ENCODE results near the gene GALNT7.

Gene GALNT7

DNA sequence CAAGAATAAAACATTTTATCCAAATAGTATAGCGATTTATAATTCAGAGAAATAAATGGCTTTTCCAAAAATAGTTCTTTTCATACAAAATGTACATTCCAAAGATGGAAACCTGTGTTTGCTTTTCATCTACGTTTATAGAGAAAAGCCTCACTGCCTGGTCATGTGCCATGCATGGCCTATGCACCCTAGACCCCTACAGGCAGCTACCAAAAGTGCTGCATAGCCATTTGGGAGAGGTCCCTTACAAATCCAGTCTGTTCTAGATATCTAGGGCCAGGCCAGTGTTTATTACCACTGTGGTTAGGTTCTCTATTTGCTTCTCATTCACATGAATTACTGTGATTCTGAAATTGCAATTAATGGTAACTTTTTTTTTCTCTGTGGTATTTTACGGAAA, 148.4 kb downstream of the GALNT7 start:
- Histone ChIP-seq H3K27me3 (ENCODE audit: control insufficient read depth in 3 of 3, insufficient read depth in 3 of 3, low read depth in 1 of 3, low read length in 3 of 3) (no peaks in the 10 kb centered on the region), H2AFZ (ENCODE audit: low read length) (no peak overlapping the region), H3K27ac (replicated peaks; ENCODE audit: low read length) (no peak overlapping the region), H2BK15ac (ENCODE audit: low read length) (no peak overlapping the region), H3K14ac (ENCODE audit: low read length) (no peak overlapping the region), H4K8ac (ENCODE audit: low read depth, low read length) (no peak overlapping the region), H3K4me2 (ENCODE audit: insufficient read depth, low read length, poor library complexity, severe bottlenecking) (no peak overlapping the region), H3K36me3 (replicated peaks in 1 of 2; ENCODE audit: control insufficient read depth in 2 of 2, insufficient read depth in 2 of 2, low read length in 2 of 2) (peaks cover 7 to 86% of the 10 kb centered on the region in 2 donors), H3K4ac (ENCODE audit: low read length) (no peak overlapping the region), H4K91ac (ENCODE audit: low read depth, low read length, poor library complexity) (no peak overlapping the region), H2BK120ac (ENCODE audit: low read depth, low read length) (no peak overlapping the region), H3K23ac (ENCODE audit: low read depth, low read length, poor library complexity) (no peak overlapping the region), H2AK5ac (ENCODE audit: low read depth, low read length) (no peak overlapping the region), H3K9me3 (replicated peaks in 1 of 2; ENCODE audit: control insufficient read depth in 2 of 2, insufficient read depth in 1 of 2, low read depth in 1 of 2, low read length in 2 of 2) (no peaks in the 10 kb centered on the region), H3K18ac (ENCODE audit: low read length) (no peak overlapping the region), H3K9ac (ENCODE audit: low read depth, low read length, poor library complexity) (no peak overlapping the region), H2BK5ac (ENCODE audit: low read length) (no peak overlapping the region), H3K79me1 (ENCODE audit: low read depth, low read length) (no peaks in the 10 kb centered on the region), H3K4me1 (ENCODE audit: control insufficient read depth in 2 of 2, insufficient read depth in 1 of 2, low read depth in 1 of 2, low read length in 2 of 2) (peaks cover 0 to 5% of the 10 kb centered on the region in 2 donors), H2BK12ac (ENCODE audit: low read length) (no peak overlapping the region), H3K4me3 (ENCODE audit: low read length in 2 of 2) (no peak overlapping the region)
- no CpG with 5 or more reads among the region's 3 CpGs for WGBS, 2 donors (ENCODE audit: extremely low coverage in 2 of 2, insufficient read length in 2 of 2, insufficient replicate concordance in 1 of 2)
- DNase-seq (ENCODE audit: low spot score): no peak

DNA sequence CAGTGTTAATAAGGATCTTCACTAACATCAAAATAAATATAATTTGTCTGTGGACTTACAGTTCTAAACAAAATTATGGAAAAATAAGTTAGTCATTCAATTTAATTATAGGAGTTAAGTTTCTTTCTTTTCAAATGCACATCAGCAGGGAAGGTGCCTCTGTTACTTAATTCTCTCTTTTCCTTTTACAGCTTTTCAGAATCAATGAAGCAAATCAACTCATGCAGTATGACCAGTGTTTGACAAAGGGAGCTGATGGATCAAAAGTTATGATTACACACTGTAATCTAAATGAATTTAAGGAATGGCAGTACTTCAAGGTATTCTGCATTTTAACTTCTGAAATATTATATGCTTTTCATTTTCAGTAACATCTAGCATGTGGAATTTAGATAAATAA, 149.6 kb downstream of the GALNT7 start:
- H3K4ac ChIP-seq (ENCODE audit: low read length): no peak overlapping the region
- H3K27ac ChIP-seq (replicated peaks; ENCODE audit: low read length): no peak overlapping the region
- H4K8ac ChIP-seq (ENCODE audit: low read depth, low read length): no peak overlapping the region
- no peak overlapping the region for H2BK5ac ChIP-seq (ENCODE audit: low read length)
- no peak overlapping the region for H3K18ac ChIP-seq (ENCODE audit: low read length)
- H3K36me3 ChIP-seq (replicated peaks in 1 of 2; ENCODE audit: control insufficient read depth in 2 of 2, insufficient read depth in 2 of 2, low read length in 2 of 2): peaks cover 7 to 93% of the 10 kb centered on the region in 2 donors
- no peak overlapping the region for H3K14ac ChIP-seq (ENCODE audit: low read length)
- H2AK5ac ChIP-seq (ENCODE audit: low read depth, low read length): no peak overlapping the region
- no peaks in the 10 kb centered on the region for H3K27me3 ChIP-seq (ENCODE audit: control insufficient read depth in 3 of 3, insufficient read depth in 3 of 3, low read depth in 1 of 3, low read length in 3 of 3)
- no peak for DNase-seq (ENCODE audit: low spot score)
- H3K79me1 ChIP-seq (ENCODE audit: low read depth, low read length): no peaks in the 10 kb centered on the region
- H3K23ac ChIP-seq (ENCODE audit: low read depth, low read length, poor library complexity): no peak overlapping the region
- no peak overlapping the region for H2BK15ac ChIP-seq (ENCODE audit: low read length)
- no peak overlapping the region for H2AFZ ChIP-seq (ENCODE audit: low read length)
- H3K4me1 ChIP-seq (ENCODE audit: control insufficient read depth in 2 of 2, insufficient read depth in 1 of 2, low read depth in 1 of 2, low read length in 2 of 2): peaks cover 0 to 5% of the 10 kb centered on the region in 2 donors
- no peak overlapping the region for H2BK12ac ChIP-seq (ENCODE audit: low read length)
- H3K9me3 ChIP-seq (replicated peaks in 1 of 2; ENCODE audit: control insufficient read depth in 2 of 2, insufficient read depth in 1 of 2, low read depth in 1 of 2, low read length in 2 of 2): no peaks in the 10 kb centered on the region
- no peak overlapping the region for H2BK120ac ChIP-seq (ENCODE audit: low read depth, low read length)
- H3K9ac ChIP-seq (ENCODE audit: low read depth, low read length, poor library complexity): no peak overlapping the region
- no peak overlapping the region for H3K4me3 ChIP-seq (ENCODE audit: low read length in 2 of 2)
- H4K91ac ChIP-seq (ENCODE audit: low read depth, low read length, poor library complexity): no peak overlapping the region
- no peak overlapping the region for H3K4me2 ChIP-seq (ENCODE audit: insufficient read depth, low read length, poor library complexity, severe bottlenecking)

DNA sequence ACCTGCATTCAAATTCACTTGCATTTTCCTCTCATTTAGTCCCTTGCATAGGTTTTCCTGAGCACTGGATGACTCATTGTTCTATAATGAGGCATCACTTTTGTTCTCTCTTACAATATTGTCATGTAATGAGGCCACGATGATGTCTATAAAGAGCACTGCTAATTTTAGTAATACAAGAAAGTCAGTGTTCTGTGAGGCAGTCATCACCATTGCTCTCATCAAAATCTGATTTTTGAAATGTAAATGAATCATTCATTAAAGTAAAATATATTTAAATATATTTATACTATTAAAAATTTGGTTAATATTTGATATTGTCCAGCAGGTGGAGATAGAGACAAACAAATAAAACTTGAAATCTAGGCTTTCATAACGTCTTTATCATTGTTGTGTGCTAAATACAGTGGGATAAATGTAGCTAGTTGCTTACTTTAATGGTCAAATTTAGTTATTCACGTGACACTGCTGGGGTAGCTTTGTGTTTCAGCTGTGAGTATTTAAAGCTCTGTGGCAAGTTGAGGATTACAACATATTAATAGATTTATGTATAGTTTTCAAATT, 150.1 kb downstream of the GALNT7 start:
- Histone ChIP-seq H3K79me1 (ENCODE audit: low read depth, low read length) (no peaks in the 10 kb centered on the region), H3K4me2 (ENCODE audit: insufficient read depth, low read length, poor library complexity, severe bottlenecking) (no peak overlapping the region), H3K14ac (ENCODE audit: low read length) (no peak overlapping the region), H3K36me3 (replicated peaks in 1 of 2; ENCODE audit: control insufficient read depth in 2 of 2, insufficient read depth in 2 of 2, low read length in 2 of 2) (peaks cover 7 to 94% of the 10 kb centered on the region in 2 donors), H4K8ac (ENCODE audit: low read depth, low read length) (no peak overlapping the region), H3K27ac (replicated peaks; ENCODE audit: low read length) (no peak overlapping the region), H2BK12ac (ENCODE audit: low read length) (no peak overlapping the region), H3K4me3 (ENCODE audit: low read length in 2 of 2) (no peak overlapping the region), H4K91ac (ENCODE audit: low read depth, low read length, poor library complexity) (no peak overlapping the region), H3K4me1 (ENCODE audit: control insufficient read depth in 2 of 2, insufficient read depth in 1 of 2, low read depth in 1 of 2, low read length in 2 of 2) (peaks cover 0 to 5% of the 10 kb centered on the region in 2 donors), H3K9me3 (replicated peaks in 1 of 2; ENCODE audit: control insufficient read depth in 2 of 2, insufficient read depth in 1 of 2, low read depth in 1 of 2, low read length in 2 of 2) (no peaks in the 10 kb centered on the region), H3K4ac (ENCODE audit: low read length) (no peak overlapping the region), H2AFZ (ENCODE audit: low read length) (no peak overlapping the region), H2AK5ac (ENCODE audit: low read depth, low read length) (no peak overlapping the region), H3K23ac (ENCODE audit: low read depth, low read length, poor library complexity) (no peak overlapping the region), H2BK120ac (ENCODE audit: low read depth, low read length) (no peak overlapping the region), H3K9ac (ENCODE audit: low read depth, low read length, poor library complexity) (no peak overlapping the region), H2BK5ac (ENCODE audit: low read length) (no peak overlapping the region), H3K18ac (ENCODE audit: low read length) (no peak overlapping the region), H2BK15ac (ENCODE audit: low read length) (no peak overlapping the region), H3K27me3 (ENCODE audit: control insufficient read depth in 3 of 3, insufficient read depth in 3 of 3, low read depth in 1 of 3, low read length in 3 of 3) (no peaks in the 10 kb centered on the region)
- DNase-seq (ENCODE audit: low spot score): no peak
- no CpG with 5 or more reads among the region's 3 CpGs for WGBS, 2 donors (ENCODE audit: extremely low coverage in 2 of 2, insufficient read length in 2 of 2, insufficient replicate concordance in 1 of 2)

DNA sequence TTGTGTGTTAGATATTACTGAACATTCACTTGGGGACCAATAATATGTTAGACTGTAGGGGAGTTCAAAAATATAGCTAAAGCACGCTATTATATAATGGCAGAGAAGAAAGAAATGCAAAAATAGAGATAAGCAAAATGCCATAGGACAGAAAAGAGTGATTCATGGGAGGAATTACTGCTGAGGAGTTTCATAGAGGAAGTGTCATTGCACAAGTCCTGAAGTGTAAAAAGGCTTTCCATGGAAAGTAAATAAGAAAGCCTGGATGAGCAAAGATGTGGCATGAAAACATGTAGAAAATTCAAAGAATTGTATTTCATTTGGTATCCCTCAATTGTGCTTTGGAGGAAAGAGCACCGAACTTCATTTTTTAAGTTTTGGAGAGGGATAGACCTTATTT, 151.1 kb downstream of the GALNT7 start:
- Histone ChIP-seq H3K18ac (ENCODE audit: low read length) (no peak overlapping the region), H3K23ac (ENCODE audit: low read depth, low read length, poor library complexity) (no peak overlapping the region), H3K4me1 (ENCODE audit: control insufficient read depth in 2 of 2, insufficient read depth in 1 of 2, low read depth in 1 of 2, low read length in 2 of 2) (peaks cover 0 to 5% of the 10 kb centered on the region in 2 donors), H4K8ac (ENCODE audit: low read depth, low read length) (no peak overlapping the region), H2BK120ac (ENCODE audit: low read depth, low read length) (no peak overlapping the region), H3K27me3 (ENCODE audit: control insufficient read depth in 3 of 3, insufficient read depth in 3 of 3, low read depth in 1 of 3, low read length in 3 of 3) (no peaks in the 10 kb centered on the region), H2AK5ac (ENCODE audit: low read depth, low read length) (no peak overlapping the region), H2BK15ac (ENCODE audit: low read length) (no peak overlapping the region), H3K4me2 (ENCODE audit: insufficient read depth, low read length, poor library complexity, severe bottlenecking) (no peak overlapping the region), H3K27ac (replicated peaks; ENCODE audit: low read length) (no peak overlapping the region), H3K4ac (ENCODE audit: low read length) (no peak overlapping the region), H3K36me3 (replicated peaks in 1 of 2; ENCODE audit: control insufficient read depth in 2 of 2, insufficient read depth in 2 of 2, low read length in 2 of 2) (peaks cover 4 to 90% of the 10 kb centered on the region in 2 donors), H3K79me1 (ENCODE audit: low read depth, low read length) (no peaks in the 10 kb centered on the region), H2BK12ac (ENCODE audit: low read length) (no peak overlapping the region), H3K4me3 (ENCODE audit: low read length in 2 of 2) (no peak overlapping the region), H4K91ac (ENCODE audit: low read depth, low read length, poor library complexity) (no peak overlapping the region), H2AFZ (ENCODE audit: low read length) (no peak overlapping the region), H2BK5ac (ENCODE audit: low read length) (no peak overlapping the region), H3K14ac (ENCODE audit: low read length) (no peak overlapping the region), H3K9ac (ENCODE audit: low read depth, low read length, poor library complexity) (no peak overlapping the region), H3K9me3 (replicated peaks in 1 of 2; ENCODE audit: control insufficient read depth in 2 of 2, insufficient read depth in 1 of 2, low read depth in 1 of 2, low read length in 2 of 2) (no peaks in the 10 kb centered on the region)
- DNase-seq (ENCODE audit: low spot score): no peak
- WGBS, 2 donors (ENCODE audit: extremely low coverage in 2 of 2, insufficient read length in 2 of 2, insufficient replicate concordance in 1 of 2): no CpG with 5 or more reads among the region's 2 CpGs

Measured in neuronal stem cell (in vitro differentiated cells).